Astrocyte of the cerebellum (primary cell): Measurements from ENCODE around the gene IFNL2.
"Not testable (repeated sequence)": the region's sequence is repeated elsewhere in the genome, so short reads cannot be mapped to it uniquely, and the experiment has no call there.

Experiments used
- DNase-seq: peaks from one replicate; pipeline ENCODE4 v3.0.0-alpha.2; 2011; ENCODE audit warnings: low read depth
- H3K4me3 ChIP-seq: 2 replicates; pipeline ENCODE4 v1.5.1; 2011; ENCODE audit warnings: mild to moderate bottlenecking, low read depth, low read length, moderate library complexity
- CTCF ChIP-seq: IDR thresholded peaks from 2 replicates; pipeline ENCODE4 v1.5.1; 2012; ENCODE audit warnings: low read length, low read depth, moderate library complexity, mild to moderate bottlenecking; ENCODE audit errors: missing control alignments
- in situ Hi-C: cut with HindIII; loops from 2 replicates; pipeline ENCODE4 v1.10.0; 2017; ENCODE audit warnings: low sequenced_read_pairs

The IFNL2 gene

GRCh38 chr19:39264306-39265290 lies 3.6 kb upstream of the IFNL2 start:
- in situ Hi-C loops, result no loop called here
- no peak for DNase-seq
- TF ChIP-seq CTCF, result no peak
- no peak overlapping the region for H3K4me3 ChIP-seq

GRCh38 chr19:39265321-39265916 lies 2.8 kb upstream of the IFNL2 start:
- TF ChIP-seq CTCF, result no peak
- DNase-seq, result no peak
- in situ Hi-C loops, result no loop called here
- H3K4me3 ChIP-seq, result no peak overlapping the region

DNA sequence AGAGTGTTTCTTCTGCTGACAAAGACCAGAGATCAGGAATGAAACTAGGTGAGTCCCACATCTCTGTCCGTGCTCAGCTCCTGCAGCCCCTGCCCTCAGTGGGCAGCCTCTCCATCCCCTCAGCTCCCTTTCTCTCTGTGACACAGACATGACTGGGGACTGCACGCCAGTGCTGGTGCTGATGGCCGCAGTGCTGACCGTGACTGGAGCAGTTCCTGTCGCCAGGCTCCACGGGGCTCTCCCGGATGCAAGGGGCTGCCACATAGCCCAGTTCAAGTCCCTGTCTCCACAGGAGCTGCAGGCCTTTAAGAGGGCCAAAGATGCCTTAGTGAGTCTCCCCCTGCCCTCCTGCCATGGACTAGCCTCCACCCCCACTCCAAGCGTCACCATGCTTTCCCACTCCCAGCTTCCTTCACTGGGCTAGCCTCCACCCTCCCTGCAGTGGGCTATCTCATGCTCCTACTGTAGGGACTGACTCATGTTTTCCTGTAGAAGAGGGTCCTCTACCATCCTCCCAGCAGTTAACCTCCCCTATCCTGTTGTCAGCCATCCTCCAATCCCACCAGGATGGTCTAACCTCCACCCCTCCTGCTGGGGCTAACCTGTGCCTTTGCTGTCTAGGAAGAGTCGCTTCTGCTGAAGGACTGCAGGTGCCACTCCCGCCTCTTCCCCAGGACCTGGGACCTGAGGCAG lies 481 bp downstream of the IFNL2 start:
- H3K4me3 ChIP-seq, in situ Hi-C loops, DNase-seq: not testable (repeated sequence)

- DNase-seq, H3K4me3 ChIP-seq, in situ Hi-C loops: not testable (repeated sequence)
These were observed 1.2 kb downstream of the IFNL2 start for GRCh38 chr19:39269369-39269768.

DNA sequence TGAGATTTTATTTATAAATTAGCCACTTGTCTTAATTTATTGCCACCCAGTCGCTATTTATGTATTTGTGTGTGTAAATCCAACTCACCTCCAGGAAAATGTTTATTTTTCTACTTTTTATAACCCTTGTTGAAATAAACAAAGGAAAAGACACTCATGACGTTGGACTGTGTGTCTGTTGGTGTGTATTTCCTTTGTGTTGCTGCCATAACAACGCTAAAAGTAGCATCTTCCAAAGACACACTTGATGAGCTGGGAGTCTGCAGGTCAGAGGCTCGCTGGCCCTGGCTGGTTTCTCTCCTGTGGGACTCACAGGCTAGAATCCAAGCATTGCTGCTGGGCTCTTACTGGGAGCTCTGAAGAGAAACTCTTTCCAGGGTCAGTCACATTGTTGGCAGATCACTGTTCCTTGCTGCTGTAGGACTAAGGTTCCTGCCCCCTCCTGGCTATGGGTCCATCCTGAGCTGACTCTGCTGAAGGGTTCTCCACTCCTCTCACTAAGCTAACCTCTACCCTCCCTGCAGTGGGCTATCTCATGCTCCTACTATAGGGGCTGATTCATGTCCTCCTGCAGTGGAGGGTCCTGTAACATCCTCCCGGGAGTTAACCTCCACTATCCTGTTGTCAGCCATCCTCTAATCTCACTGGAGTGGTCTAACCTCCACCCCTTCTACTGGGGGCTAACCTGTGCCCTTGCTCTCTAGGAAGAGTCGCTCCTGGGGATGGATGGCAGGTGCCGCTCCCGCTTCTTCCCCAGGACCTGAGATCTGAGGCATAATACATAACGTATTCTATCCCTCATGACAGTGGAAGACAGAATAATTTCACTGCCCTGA lies 2.1 kb downstream of the IFNL2 start:
- no peak for DNase-seq
- no peak for TF ChIP-seq CTCF
- in situ Hi-C loops, result no loop called here
- H3K4me3 ChIP-seq, result no peak overlapping the region

DNA sequence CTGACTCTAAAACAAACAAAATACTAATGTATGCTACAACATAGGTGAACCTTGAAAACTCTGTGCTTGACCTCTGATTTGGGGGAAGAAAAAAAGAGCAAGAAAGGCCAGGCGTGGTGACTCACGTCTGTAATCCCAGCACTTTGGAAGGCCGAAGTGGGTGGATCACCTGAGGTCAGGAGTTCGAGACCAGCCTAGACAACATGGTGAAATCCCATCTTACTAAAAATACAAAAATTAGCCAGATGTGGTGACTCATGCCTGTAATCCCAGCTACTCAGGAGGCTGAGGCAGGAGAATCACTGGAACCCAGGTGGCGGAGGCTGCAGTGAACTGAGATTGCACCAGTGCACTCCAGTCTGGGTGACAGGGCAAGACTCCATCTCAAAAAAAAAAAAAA lies 5.7 kb downstream of the IFNL2 start:
- H3K4me3 ChIP-seq, DNase-seq, in situ Hi-C loops: not testable (repeated sequence)

DNA sequence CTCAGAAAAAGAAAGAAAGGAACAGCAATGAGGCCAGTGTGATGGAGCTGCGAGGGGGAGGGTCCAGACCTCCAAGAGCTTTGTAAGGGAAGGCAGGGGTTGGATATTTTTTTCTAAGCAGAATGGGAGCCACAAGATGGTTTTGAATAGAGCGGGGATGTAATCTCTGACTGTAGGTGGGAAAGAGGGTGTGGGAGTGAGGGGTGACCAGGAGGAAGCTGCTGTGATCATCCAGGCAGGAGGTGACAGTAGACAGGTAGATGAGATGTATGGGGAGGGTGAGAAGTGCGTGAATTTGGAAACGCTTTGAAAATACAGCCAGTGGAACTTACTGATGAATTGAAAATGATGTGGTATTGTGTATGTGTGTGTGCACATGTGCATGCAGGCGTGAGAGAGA lies 7.4 kb downstream of the IFNL2 start:
- H3K4me3 ChIP-seq, result no peak overlapping the region
- no peak for TF ChIP-seq CTCF
- DNase-seq, result no peak
- in situ Hi-C loops, result no loop called here
